HG03565 (cell line): Measurements from ENCODE around the gene CDH12.
"Not testable (repeated sequence)": the region's sequence is repeated elsewhere in the genome, so short reads cannot be mapped to it uniquely, and the experiment has no call there.

ENCODE experiments used
- ATAC-seq: cut with Tn5 transposase; IDR thresholded peaks from one replicate; pipeline ENCODE4 v1.9.1; 2021; ENCODE audit warnings: mild to moderate bottlenecking, moderate library complexity; ENCODE audit not compliant: unreplicated experiment

Gene CDH12

DNA sequence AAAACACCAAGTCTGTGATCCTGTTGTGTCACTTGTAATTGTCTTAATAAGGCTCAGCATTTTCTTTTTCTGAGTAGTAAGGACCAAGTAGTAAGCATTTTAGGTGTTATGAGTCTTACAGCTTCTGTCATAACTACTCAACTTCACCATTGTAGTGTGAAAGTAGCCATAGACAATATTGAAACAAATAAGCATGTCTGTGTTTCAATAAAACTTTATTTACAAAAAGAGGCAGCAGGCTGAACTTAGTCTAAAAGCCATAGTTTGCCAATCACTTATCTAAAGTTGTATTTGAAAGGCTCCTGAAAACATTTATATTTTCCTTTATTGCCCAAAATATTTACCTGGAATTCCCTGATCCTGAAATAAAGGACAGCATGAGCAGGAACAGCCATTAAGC is 796.1 kb downstream of the CDH12 start:
- ATAC-seq: no peak

DNA sequence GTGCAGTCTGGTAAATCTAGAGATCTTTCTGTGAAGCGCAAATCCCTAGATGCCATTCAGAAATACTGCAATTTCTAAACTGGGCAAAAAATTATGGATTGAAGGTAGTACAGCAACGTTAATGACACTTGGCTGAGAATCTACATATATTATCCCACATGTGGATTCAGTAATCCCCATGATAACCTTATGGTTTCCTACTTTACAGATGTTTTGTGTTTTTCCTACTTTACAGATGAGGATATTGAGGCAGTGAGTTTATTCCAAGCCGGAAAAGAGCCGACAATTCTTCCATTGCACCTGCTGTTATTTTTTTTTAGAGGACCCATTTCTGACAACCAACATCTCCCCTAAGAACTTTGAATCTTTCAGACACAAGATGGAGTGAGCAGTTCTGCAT is 796.5 kb downstream of the CDH12 start:
- ATAC-seq: no peak

GRCh38 chr5:22053195-22053594 is 799.9 kb downstream of the CDH12 start:
- ATAC-seq: no peak

DNA sequence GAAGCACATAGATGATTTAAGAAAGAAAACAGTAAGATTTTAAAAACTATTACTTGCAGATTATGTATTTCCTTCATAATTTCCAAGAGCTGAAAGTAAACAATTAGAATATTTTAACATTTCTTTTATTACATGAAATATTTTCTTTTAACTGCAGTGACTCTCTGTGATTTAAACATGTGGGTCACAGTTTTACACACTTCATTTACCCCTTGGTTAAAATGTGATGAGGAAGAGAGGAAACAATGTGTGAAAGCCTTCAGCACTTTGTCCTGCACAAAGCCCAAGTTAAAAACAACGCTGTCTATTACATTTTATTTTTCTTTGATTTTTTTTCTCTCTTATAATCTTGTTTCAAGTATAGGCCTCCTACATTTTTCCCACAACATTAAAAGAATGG is 801.3 kb downstream of the CDH12 start:
- no peak for ATAC-seq

DNA sequence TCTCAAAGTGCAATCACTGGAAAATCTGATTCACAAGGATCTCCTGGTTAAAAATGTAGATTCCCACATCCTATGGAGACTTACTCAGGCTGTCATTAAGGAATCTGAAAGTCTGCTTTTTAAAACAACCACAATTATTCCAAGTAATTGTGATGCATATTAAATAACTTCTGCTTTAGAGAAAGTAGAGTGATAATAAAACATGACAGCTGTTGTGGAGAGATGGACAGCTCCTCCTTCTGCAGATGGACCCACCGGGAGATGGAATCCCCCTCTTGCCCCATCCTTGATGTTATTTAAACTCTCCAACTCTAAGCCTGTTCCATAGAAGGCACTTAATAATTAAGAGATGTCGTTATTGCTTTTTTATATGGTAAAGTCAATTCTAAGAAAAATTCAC is 802.2 kb downstream of the CDH12 start:
- ATAC-seq: no peak

GRCh38 chr5:22044229-22044628 is 808.9 kb downstream of the CDH12 start:
- no peak for ATAC-seq

DNA sequence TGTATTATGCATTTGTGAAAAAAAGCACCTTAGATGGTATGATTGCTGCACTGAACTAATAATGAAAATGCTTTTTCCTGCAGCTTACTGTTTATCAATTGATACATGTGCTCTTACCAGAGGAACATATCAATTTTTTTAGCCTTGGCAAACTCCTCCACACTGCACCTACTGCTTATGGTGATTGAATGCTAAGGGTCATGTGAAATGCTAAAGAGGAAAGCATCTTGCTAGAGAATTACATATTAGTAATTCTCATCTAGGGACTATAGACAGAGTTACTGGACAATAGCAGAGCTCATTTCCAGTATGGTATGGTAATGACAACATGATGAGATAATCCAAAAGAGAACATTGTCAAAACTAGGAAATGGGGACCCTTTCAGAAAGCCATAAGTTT is 817.1 kb downstream of the CDH12 start:
- no peak for ATAC-seq

GRCh38 chr5:22033066-22033465 is 820.1 kb downstream of the CDH12 start:
- ATAC-seq: no peak

- no peak for ATAC-seq
Observed at GRCh38 chr5:22023784-22024183, 829.4 kb downstream of the CDH12 start.

- ATAC-seq: not testable (repeated sequence)
Observed at GRCh38 chr5:22012893-22013292, 840.3 kb downstream of the CDH12 start.

GRCh38 chr5:22010808-22011207 is 842.3 kb downstream of the CDH12 start:
- ATAC-seq: not testable (repeated sequence)

DNA sequence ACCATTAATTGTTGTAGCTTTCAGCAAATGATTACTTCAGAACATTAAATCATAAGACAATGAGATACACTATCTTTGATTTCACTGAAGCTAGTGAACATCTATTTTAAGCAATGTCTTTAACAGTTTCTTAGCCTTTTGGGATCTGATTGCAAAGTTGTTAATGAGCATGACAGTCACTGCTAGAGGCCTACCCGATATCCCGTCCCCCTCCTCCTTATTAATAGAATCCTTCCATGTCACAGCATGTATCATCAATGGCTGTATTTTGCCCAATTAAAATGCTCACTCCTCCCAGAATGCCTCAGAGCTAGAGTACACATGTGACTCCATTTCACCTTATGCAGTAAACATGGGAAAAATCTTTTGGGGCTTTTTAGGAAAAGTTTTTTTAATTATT is 852.0 kb downstream of the CDH12 start:
- ATAC-seq: not testable (repeated sequence)

DNA sequence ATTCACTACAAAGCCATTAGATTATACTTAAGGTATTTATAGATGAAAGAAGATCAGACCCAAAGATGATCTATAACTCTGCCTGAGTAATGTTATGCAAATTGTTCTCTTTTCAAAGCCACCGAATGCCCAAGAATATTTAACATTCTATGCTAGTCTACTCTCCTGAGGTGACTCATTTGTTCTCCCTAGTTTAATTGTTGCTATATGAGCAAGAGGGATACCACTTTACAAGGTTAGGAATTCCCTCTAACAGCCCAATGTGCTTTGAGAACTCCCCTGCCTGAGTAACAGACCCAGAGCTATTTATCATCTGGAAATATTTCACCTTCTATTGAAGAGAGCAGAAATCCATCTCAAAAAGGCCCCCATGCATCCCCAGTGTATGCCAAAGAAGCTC is 867.3 kb downstream of the CDH12 start:
- ATAC-seq: not testable (repeated sequence)

- ATAC-seq: not testable (repeated sequence)
Observed at GRCh38 chr5:21951571-21951970, 901.6 kb downstream of the CDH12 start.

GRCh38 chr5:21931116-21931515 is 922.0 kb downstream of the CDH12 start:
- ATAC-seq: no peak

DNA sequence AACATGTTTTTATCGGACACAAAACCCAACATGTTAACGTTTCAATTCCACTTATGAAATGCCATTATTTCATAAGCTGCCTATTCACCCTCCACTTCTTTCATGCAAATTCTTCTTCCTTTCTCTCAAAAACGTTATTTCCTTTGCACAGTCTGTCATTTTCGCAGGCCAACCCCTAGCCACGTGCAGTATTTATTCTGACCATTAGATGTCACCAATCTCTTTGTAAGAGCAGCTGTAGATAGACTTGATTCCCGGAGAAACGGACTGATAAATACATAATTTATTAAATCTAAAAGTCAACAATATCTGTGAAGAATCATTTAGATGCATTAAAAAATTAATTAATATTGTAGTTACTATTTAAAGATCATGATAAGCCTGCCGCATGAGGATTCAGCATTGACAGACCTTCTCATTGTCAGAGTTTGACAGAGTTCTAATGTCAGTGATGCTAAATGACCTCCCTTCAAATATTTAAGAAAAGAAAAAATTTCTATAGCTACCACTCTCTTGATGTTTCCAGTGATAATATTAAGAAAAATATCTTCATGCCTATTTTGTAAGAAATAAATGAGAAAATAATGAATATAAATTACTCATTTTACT is 933.6 kb downstream of the CDH12 start:
- ATAC-seq: peak; percentile 95

DNA sequence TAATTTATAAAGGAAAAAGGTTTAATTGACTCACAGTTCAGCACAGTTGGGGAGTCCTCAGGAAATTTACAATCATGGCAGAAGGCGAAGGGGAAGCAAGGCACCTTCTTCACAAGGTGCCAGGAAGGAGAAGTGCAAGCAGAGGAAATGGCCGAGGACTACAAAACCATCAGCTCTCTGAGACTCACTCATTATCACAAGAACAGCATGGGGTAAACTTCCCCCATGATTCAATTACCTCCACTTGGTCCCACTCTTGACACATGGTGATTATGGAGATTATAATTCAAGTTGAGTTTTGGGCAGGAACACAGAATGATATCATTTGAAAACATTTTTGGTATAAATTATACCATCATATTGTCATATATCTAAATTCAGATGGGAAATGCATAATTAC is 934.7 kb downstream of the CDH12 start:
- no peak for ATAC-seq

DNA sequence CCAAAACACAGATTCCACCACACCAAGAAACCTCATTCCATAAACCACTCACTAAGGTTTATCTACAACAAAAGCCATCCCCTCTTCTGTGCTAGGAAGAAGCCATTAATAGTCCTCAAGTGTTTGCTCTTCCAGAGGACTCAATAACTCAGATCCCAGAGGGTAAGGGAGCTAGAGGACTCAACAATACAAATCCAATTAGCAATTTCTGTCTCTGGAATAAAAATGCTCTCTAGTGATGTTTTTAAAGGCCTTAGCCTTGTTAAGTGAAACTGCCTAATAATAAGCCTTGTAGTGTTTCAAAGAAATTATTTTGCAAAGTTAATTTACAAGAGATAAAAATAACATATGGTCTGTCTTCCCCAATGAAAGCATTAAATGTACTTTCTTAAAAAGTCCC is 942.4 kb downstream of the CDH12 start:
- no peak for ATAC-seq

- no peak for ATAC-seq
Observed at GRCh38 chr5:21895766-21896350, 957.3 kb downstream of the CDH12 start.

DNA sequence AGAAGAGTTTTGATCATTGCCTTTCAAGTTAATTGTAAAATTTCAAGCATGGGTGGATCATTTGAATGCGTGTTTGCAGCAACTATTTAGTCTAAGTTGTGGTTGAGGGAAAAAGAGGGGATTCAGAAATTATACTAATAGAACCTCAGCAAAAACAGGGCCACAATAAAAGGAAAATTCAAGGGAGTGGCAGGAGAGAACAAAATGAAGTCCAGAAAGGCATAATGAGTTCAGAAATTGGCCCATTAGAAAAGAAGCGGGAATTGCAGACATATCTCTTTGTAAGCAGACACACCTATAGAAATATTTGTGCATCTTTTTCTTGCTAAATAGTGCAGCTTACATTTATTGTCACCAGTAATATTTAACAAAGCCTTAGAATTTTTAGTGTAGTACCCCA is 960.0 kb downstream of the CDH12 start:
- ATAC-seq: no peak

DNA sequence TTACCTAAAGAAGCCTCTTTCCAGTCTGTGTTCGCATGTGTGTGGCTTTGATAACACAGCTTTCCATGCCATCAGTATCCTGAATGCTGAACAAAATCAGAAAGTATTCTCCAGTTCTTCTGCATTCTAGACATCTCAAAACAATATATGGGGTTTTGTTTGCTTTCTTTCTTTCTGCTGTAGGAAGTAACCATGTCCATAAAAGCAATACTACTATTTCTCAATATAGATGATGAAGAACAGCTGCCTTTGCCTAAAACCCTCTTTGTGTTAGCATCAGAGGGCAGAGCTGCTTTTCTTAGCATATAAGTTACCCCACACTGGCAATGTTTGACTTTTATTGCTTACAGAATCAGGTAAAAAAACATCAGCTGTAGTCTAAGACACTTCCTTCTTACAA is 963.6 kb downstream of the CDH12 start:
- ATAC-seq: no peak

DNA sequence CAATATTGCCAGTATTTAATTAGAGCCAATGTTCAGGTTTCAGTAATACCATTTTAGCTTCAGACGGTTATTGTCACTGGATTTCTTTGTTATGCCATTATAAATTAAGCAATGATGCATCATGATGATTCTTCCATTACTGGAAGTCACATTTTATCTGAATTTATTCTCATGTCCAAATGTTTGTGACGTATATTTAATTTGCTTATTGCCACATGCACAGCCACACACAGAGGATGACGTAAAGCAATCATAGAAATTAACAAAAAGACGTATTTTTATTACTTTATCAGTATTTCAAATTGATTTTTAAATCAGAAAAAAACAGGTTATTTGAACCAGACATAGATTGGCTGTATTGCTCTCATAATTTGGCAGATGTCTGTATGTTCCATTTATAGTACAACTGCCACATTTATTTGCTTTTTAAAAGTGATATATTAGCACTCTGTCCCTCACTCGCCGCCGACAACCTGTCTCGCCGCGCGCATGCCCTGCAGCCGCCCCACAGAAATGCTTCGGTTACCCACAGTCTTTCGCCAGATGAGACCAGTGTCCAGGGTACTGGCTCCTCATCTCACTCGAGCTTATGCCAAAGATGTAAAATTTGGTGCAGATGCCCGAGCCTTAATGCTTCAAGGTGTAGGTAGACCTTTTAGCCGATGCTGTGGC is 970.9 kb downstream of the CDH12 start:
- no peak for ATAC-seq

DNA sequence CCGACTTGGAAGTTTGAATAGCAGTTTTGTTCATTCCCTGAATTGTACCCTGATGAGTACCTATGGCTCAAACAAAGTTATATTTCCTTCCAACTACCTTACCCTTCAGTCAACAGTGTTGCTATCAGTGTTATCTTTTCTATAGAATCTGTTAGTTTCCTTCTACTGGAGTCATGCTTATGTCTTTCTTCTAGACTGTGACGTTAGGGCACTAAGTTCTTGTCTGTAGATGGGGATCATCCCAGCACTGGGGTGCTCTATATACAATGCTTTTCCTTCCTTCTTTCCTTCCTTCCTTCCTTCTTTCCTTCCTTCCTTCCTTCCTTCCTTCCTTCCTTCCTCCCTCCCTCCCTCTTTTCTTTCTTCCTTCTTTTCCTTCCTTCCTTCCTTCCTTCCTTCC is 973.0 kb downstream of the CDH12 start:
- no peak for ATAC-seq
